ENCODE data around the gene PRM2. TPM values are rescaled to one million over a fixed set of nuclear protein-coding genes. Genes with fewer than 3 reads are reported as not detected.
A peak's percentile ranks its signal among the peaks of the same experiment; 100 is the strongest.

PRM2 gene
- total and polyA plus RNA-seq, 3 experiments from 2014 or later = not detected

GRCh38 chr16:11253009-11253994, 23.0 kb downstream of the PRM2 start:
- H3K36me3 Mint-ChIP-seq = peaks cover 0 to 22% (median 6%) of the 10 kb centered on the region in 3 donors
- H3K9me3 Mint-ChIP-seq = no peaks in the 10 kb centered on the region
- Histone ChIP-seq H3K9me3 (ENCODE audit: low read length) (no peaks in the 10 kb centered on the region), H3K27ac (ENCODE audit: low read depth, low read length) (peak overlapping the region; percentile 80), H3K4me3 (ENCODE audit: low read length) (peak overlapping the region; percentile 83), H3K4me1 (ENCODE audit: insufficient read depth, low read length) (peaks cover 53% of the 10 kb centered on the region), H3K36me3 (ENCODE audit: insufficient read depth, low read length) (no peaks in the 10 kb centered on the region), H3K27me3 (ENCODE audit: insufficient read depth, low read length, poor library complexity, severe bottlenecking) (no peaks in the 10 kb centered on the region)
- CTCF ChIA-PET = interaction anchor here (1.1 to 5.9 kb wide), 16 partner anchors 7 to 460 kb away, joined by 3 to 45 read pairs (median 5); partner anchors contain the start of gene TNP2
- DNase-seq = peak; percentile 35 to 66 (median 43)
- peaks cover 40 to 57% (median 46%) of the 10 kb centered on the region in 3 donors for H3K4me1 Mint-ChIP-seq
- H3K27ac Mint-ChIP-seq = peak overlapping the region; percentile 78 to 98 (median 90)
- H3K4me3 Mint-ChIP-seq = peak overlapping the region; percentile 74 to 93 (median 87)
- peaks cover 0 to 7% of the 10 kb centered on the region in 2 donors for H3K27me3 Mint-ChIP-seq
- POLR2A ChIA-PET = interaction anchor here (0.7 to 3.9 kb wide), 3 partner anchors 20 to 282 kb away, joined by 3 to 74 read pairs (median 38); no protein-coding TSS in a partner anchor

GRCh38 chr16:11252482-11252931, 23.8 kb downstream of the PRM2 start:
- POLR2A ChIA-PET = interaction anchor here (1.0 to 1.3 kb wide), 2 partner anchors 14 to 28 kb away, joined by 3 to 7 read pairs; no protein-coding TSS in a partner anchor
- H3K36me3 ChIP-seq (ENCODE audit: insufficient read depth, low read length) = no peaks in the 10 kb centered on the region
- peaks cover 47% of the 10 kb centered on the region for H3K4me1 ChIP-seq (ENCODE audit: insufficient read depth, low read length)
- CTCF ChIA-PET = interaction anchor here (0.8 to 1.8 kb wide), 10 partner anchors 10 to 296 kb away, joined by 3 to 6 read pairs (median 3); no protein-coding TSS in a partner anchor
- H3K27ac Mint-ChIP-seq = peak overlapping the region; percentile 66 to 98 (median 90)
- peak overlapping the region; percentile 8 for H3K27ac ChIP-seq (ENCODE audit: low read depth, low read length)
- peaks cover 0 to 7% of the 10 kb centered on the region in 2 donors for H3K27me3 Mint-ChIP-seq
- peak overlapping the region; percentile 74 to 93 (median 87) for H3K4me3 Mint-ChIP-seq
- no peaks in the 10 kb centered on the region for H3K9me3 ChIP-seq (ENCODE audit: low read length)
- peaks cover 0 to 22% (median 6%) of the 10 kb centered on the region in 3 donors for H3K36me3 Mint-ChIP-seq
- H3K4me3 ChIP-seq (ENCODE audit: low read length) = peak overlapping the region; percentile 83
- no peak for DNase-seq
- no peaks in the 10 kb centered on the region for H3K27me3 ChIP-seq (ENCODE audit: insufficient read depth, low read length, poor library complexity, severe bottlenecking)
- peaks cover 32 to 49% (median 40%) of the 10 kb centered on the region in 3 donors for H3K4me1 Mint-ChIP-seq
- no peaks in the 10 kb centered on the region for H3K9me3 Mint-ChIP-seq

GRCh38 chr16:11251525-11252481, 24.5 kb downstream of the PRM2 start:
- H3K27me3 ChIP-seq (ENCODE audit: insufficient read depth, low read length, poor library complexity, severe bottlenecking) = no peaks in the 10 kb centered on the region
- H3K36me3 ChIP-seq (ENCODE audit: insufficient read depth, low read length) = no peaks in the 10 kb centered on the region
- ChIA-PET CTCF (interaction anchor here (0.7 to 1.8 kb wide), 12 partner anchors 11 to 295 kb away, joined by 3 to 6 read pairs (median 3); no protein-coding TSS in a partner anchor), POLR2A (interaction anchor here (1.0 to 1.3 kb wide), 2 partner anchors 13 to 27 kb away, joined by 3 to 7 read pairs; no protein-coding TSS in a partner anchor)
- peaks cover 40% of the 10 kb centered on the region for H3K4me1 ChIP-seq (ENCODE audit: insufficient read depth, low read length)
- Mint-ChIP-seq H3K9me3 (no peaks in the 10 kb centered on the region), H3K4me1 (peaks cover 25 to 42% (median 34%) of the 10 kb centered on the region in 3 donors), H3K27ac (peak overlapping the region; percentile 66 to 98 (median 90)), H3K4me3 (peak overlapping the region; percentile 73 to 93 (median 81)), H3K27me3 (peaks cover 0 to 7% of the 10 kb centered on the region in 2 donors), H3K36me3 (peaks cover 0 to 19% (median 6%) of the 10 kb centered on the region in 3 donors)
- peak overlapping the region; percentile 83 for H3K4me3 ChIP-seq (ENCODE audit: low read length)
- no peaks in the 10 kb centered on the region for H3K9me3 ChIP-seq (ENCODE audit: low read length)
- H3K27ac ChIP-seq (ENCODE audit: low read depth, low read length) = peak overlapping the region; percentile 8
- DNase-seq = peak; percentile 42 to 88 (median 72)

- peaks cover 39% of the 10 kb centered on the region for H3K4me1 ChIP-seq (ENCODE audit: insufficient read depth, low read length)
- H3K9me3 Mint-ChIP-seq = no peaks in the 10 kb centered on the region
- H3K27me3 ChIP-seq (ENCODE audit: insufficient read depth, low read length, poor library complexity, severe bottlenecking) = no peaks in the 10 kb centered on the region
- H3K27me3 Mint-ChIP-seq = peaks cover 0 to 4% of the 10 kb centered on the region in 2 donors
- H3K4me3 Mint-ChIP-seq = peak overlapping the region in 2 of 7 donors; percentile 62 to 66
- ChIA-PET CTCF (interaction anchor here (0.8 to 1.8 kb wide), 3 partner anchors 14 to 25 kb away, joined by 3 to 6 read pairs (median 5); no protein-coding TSS in a partner anchor), POLR2A (no interaction called here)
- H3K4me3 ChIP-seq (ENCODE audit: low read length) = no peak overlapping the region
- H3K27ac Mint-ChIP-seq = peak overlapping the region in 7 of 8 donors; percentile 51 to 98 (median 89)
- peaks cover 0 to 16% (median 6%) of the 10 kb centered on the region in 3 donors for H3K36me3 Mint-ChIP-seq
- no peaks in the 10 kb centered on the region for H3K9me3 ChIP-seq (ENCODE audit: low read length)
- H3K36me3 ChIP-seq (ENCODE audit: insufficient read depth, low read length) = no peaks in the 10 kb centered on the region
- DNase-seq = no peak
- no peak overlapping the region for H3K27ac ChIP-seq (ENCODE audit: low read depth, low read length)
- peaks cover 25 to 38% (median 30%) of the 10 kb centered on the region in 3 donors for H3K4me1 Mint-ChIP-seq
Measured at GRCh38 chr16:11250786-11251524, 25.3 kb downstream of the PRM2 start.

GRCh38 chr16:11250091-11250785, 26.0 kb downstream of the PRM2 start:
- Mint-ChIP-seq H3K4me3 (peak overlapping the region in 1 of 7 donors; percentile 62), H3K27ac (peak overlapping the region in 6 of 8 donors; percentile 11 to 95 (median 66)), H3K4me1 (peaks cover 30 to 42% (median 32%) of the 10 kb centered on the region in 3 donors), H3K27me3 (peaks cover 0 to 4% of the 10 kb centered on the region in 2 donors), H3K9me3 (no peaks in the 10 kb centered on the region), H3K36me3 (peaks cover 0 to 16% (median 6%) of the 10 kb centered on the region in 3 donors)
- H3K4me3 ChIP-seq (ENCODE audit: low read length) = no peak overlapping the region
- ChIA-PET POLR2A (no interaction called here), CTCF (no interaction called here)
- peaks cover 39% of the 10 kb centered on the region for H3K4me1 ChIP-seq (ENCODE audit: insufficient read depth, low read length)
- DNase-seq = no peak
- H3K27ac ChIP-seq (ENCODE audit: low read depth, low read length) = no peak overlapping the region
- H3K27me3 ChIP-seq (ENCODE audit: insufficient read depth, low read length, poor library complexity, severe bottlenecking) = no peaks in the 10 kb centered on the region
- H3K36me3 ChIP-seq (ENCODE audit: insufficient read depth, low read length) = no peaks in the 10 kb centered on the region
- H3K9me3 ChIP-seq (ENCODE audit: low read length) = no peaks in the 10 kb centered on the region

- Mint-ChIP-seq H3K36me3 (peaks cover 0 to 13% (median 6%) of the 10 kb centered on the region in 3 donors), H3K9me3 (no peaks in the 10 kb centered on the region), H3K27me3 (peaks cover 0 to 6% of the 10 kb centered on the region in 2 donors), H3K4me1 (peaks cover 30 to 42% (median 35%) of the 10 kb centered on the region in 3 donors), H3K4me3 (no peak overlapping the region), H3K27ac (peak overlapping the region in 2 of 8 donors; percentile 53 to 84)
- Histone ChIP-seq H3K27ac (ENCODE audit: low read depth, low read length) (no peak overlapping the region), H3K27me3 (ENCODE audit: insufficient read depth, low read length, poor library complexity, severe bottlenecking) (no peaks in the 10 kb centered on the region), H3K36me3 (ENCODE audit: insufficient read depth, low read length) (no peaks in the 10 kb centered on the region), H3K9me3 (ENCODE audit: low read length) (no peaks in the 10 kb centered on the region), H3K4me1 (ENCODE audit: insufficient read depth, low read length) (peaks cover 35% of the 10 kb centered on the region), H3K4me3 (ENCODE audit: low read length) (no peak overlapping the region)
- ChIA-PET CTCF (interaction anchor here (1.2 kb wide), 1 partner anchor 285 kb away, joined by 3 read pairs; no protein-coding TSS in a partner anchor), POLR2A (no interaction called here)
- DNase-seq = no peak
Measured at GRCh38 chr16:11249233-11250061, 26.8 kb downstream of the PRM2 start.
